IMR-90 (cell line): ENCODE results near the gene SYVN1. TPM values are rescaled to one million over a fixed set of nuclear protein-coding genes. Genes with fewer than 3 reads are reported as not detected.
"Not testable (repeated sequence)": the region's sequence is repeated elsewhere in the genome, so short reads cannot be mapped to it uniquely, and the experiment has no call there.

Source experiments
- ATAC-seq: fragments of 200-7000 bp; cut with Tn5 transposase; 2 replicates; pipeline ENCODE4 v1.9.1; 2020; ENCODE audit warnings: low read depth, mild to moderate bottlenecking, moderate library complexity
- BruUV-seq: library from RNA; stranded (reverse); fragments of 400-500 nt; replicated peaks from 2 replicates; lab custom pipeline; 2021; lab: Mats Ljungman, UMichigan
- CTCF ChIA-PET: fragments of 300-600 bp; formaldehyde crosslinking; extraction: SDS; loops from one replicate; lab custom pipeline; 2021; ENCODE audit warnings: antibody characterized with exemption; lab: Yijun Ruan, JAX
- POLR2A ChIA-PET: fragments of 300-600 bp; sonication (Branson Sonifier 250); formaldehyde crosslinking; loops from one replicate; lab custom pipeline; 2022; ENCODE audit warnings: antibody characterized with exemption; ENCODE audit not compliant: unreplicated experiment; lab: Charles Lee
- DNase-seq: peaks from one replicate; pipeline ENCODE4 v3.0.0; 2013
- H2AFZ ChIP-seq: replicated peaks from 2 replicates; pipeline ENCODE3; 2013; ENCODE audit warnings: low read length, mild to moderate bottlenecking; ENCODE audit not compliant: poor library complexity
- H2AK5ac ChIP-seq: 2 replicates; pipeline ENCODE4 v1.6.1; 2013; ENCODE audit warnings: low read depth, low read length, inconsistent platforms
- H2AK9ac ChIP-seq: replicated peaks from 2 replicates; pipeline ENCODE3; 2013; ENCODE audit warnings: mild to moderate bottlenecking, low read depth, low read length, moderate library complexity; ENCODE audit not compliant: poor library complexity
- H2BK120ac ChIP-seq: 2 replicates; pipeline ENCODE4 v1.6.1; 2013; ENCODE audit warnings: low read depth, low read length, inconsistent platforms
- H2BK15ac ChIP-seq: 3 replicates; pipeline ENCODE4 v1.6.1; 2013; ENCODE audit warnings: low read depth, low read length, inconsistent platforms
- H2BK20ac ChIP-seq: 2 replicates; pipeline ENCODE4 v1.6.1; 2013; ENCODE audit warnings: low read depth, mild to moderate bottlenecking, inconsistent platforms, low read length, moderate library complexity
- H2BK5ac ChIP-seq: 2 replicates; pipeline ENCODE4 v1.6.1; 2013; ENCODE audit warnings: mild to moderate bottlenecking, low read depth, low read length, inconsistent platforms; ENCODE audit not compliant: poor library complexity, severe bottlenecking
- H3K14ac ChIP-seq: replicated peaks from 2 replicates; pipeline ENCODE4 v1.6.1; 2013; ENCODE audit warnings: low read depth, low read length, inconsistent platforms
- H3K18ac ChIP-seq: 2 replicates; pipeline ENCODE4 v1.6.1; 2013; ENCODE audit warnings: low read depth, low read length, control low read depth
- H3K23ac ChIP-seq: 2 replicates; pipeline ENCODE4 v1.6.1; 2013; ENCODE audit warnings: low read depth, low read length, inconsistent platforms
- H3K27ac ChIP-seq: 2 replicates; pipeline ENCODE4 v1.5.1; 2013; ENCODE audit warnings: mild to moderate bottlenecking, control low read depth, low read length; ENCODE audit not compliant: insufficient read depth
- H3K27me3 ChIP-seq: 2 replicates; pipeline ENCODE4 v1.6.1; 2013; ENCODE audit warnings: low read length; ENCODE audit not compliant: control insufficient read depth, insufficient read depth
- H3K36me3 ChIP-seq: 2 replicates; pipeline ENCODE4 v1.6.1; 2013; ENCODE audit warnings: low read length, mixed read lengths; ENCODE audit not compliant: control insufficient read depth, insufficient read depth
- H3K4ac ChIP-seq: 2 replicates; pipeline ENCODE4 v1.6.1; 2013; ENCODE audit warnings: low read depth, low read length, inconsistent platforms
- H3K4me1 ChIP-seq: 2 replicates; pipeline ENCODE4 v1.6.1; 2013; ENCODE audit warnings: low read length, mixed read lengths; ENCODE audit not compliant: control insufficient read depth, insufficient read depth
- H3K4me2 ChIP-seq: 2 replicates; pipeline ENCODE4 v1.6.1; 2013; ENCODE audit warnings: low read depth, mild to moderate bottlenecking, control low read depth, low read length, moderate library complexity
- H3K4me3 ChIP-seq: 2 replicates; pipeline ENCODE4 v1.5.1; 2013; ENCODE audit warnings: low read depth, mild to moderate bottlenecking, control low read depth, low read length, moderate library complexity; ENCODE audit not compliant: insufficient read depth
- H3K56ac ChIP-seq: 2 replicates; pipeline ENCODE4 v1.6.1; 2013; ENCODE audit warnings: low read length, inconsistent platforms; ENCODE audit not compliant: insufficient read depth; ENCODE audit errors: extremely low read depth
- H3K79me1 ChIP-seq, 2 experiments: 2 replicates each; pipeline ENCODE4 v1.6.1; 2013; ENCODE audit warnings: low read length in 2 of 2, inconsistent platforms in 1 of 2, low read depth in 1 of 2
- H3K9ac ChIP-seq: 2 replicates; pipeline ENCODE4 v1.6.1; 2013; ENCODE audit warnings: low read depth, low read length, control low read depth
- H3K9me1 ChIP-seq: 2 replicates; pipeline ENCODE4 v1.6.1; 2013; ENCODE audit warnings: low read length, inconsistent platforms; ENCODE audit not compliant: insufficient read depth
- H3K9me3 ChIP-seq: 2 replicates; pipeline ENCODE4 v1.6.1; 2013; ENCODE audit warnings: low read length; ENCODE audit not compliant: control insufficient read depth, insufficient read depth
- H4K20me1 ChIP-seq: 2 replicates; pipeline ENCODE4 v1.6.1; 2013; ENCODE audit warnings: low read length, inconsistent platforms; ENCODE audit not compliant: insufficient read depth
- H4K5ac ChIP-seq: 2 replicates; pipeline ENCODE4 v1.6.1; 2013; ENCODE audit warnings: mild to moderate bottlenecking, low read depth, low read length, control low read depth
- H4K8ac ChIP-seq, 2 experiments: 2 replicates each; pipeline ENCODE4 v1.6.1; 2013; ENCODE audit warnings: low read depth in 2 of 2, low read length in 2 of 2, control low read depth in 1 of 2, inconsistent platforms in 1 of 2
- H4K91ac ChIP-seq: 2 replicates; pipeline ENCODE4 v1.6.1; 2013; ENCODE audit warnings: low read depth, low read length, inconsistent platforms; ENCODE audit not compliant: insufficient read depth
- BHLHE40 ChIP-seq: fragments of 150-350 bp; IDR thresholded peaks from 2 replicates; pipeline ENCODE4 v1.6.1; 2016; ENCODE audit warnings: mild to moderate bottlenecking, low read depth, low read length
- MAZ ChIP-seq: IDR thresholded peaks from 2 replicates; pipeline ENCODE4 v1.6.1; 2012; ENCODE audit warnings: low read depth, mild to moderate bottlenecking, low read length, improper control_type of control experiment, moderate library complexity, borderline replicate concordance
- MXI1 ChIP-seq: IDR thresholded peaks from 2 replicates; pipeline ENCODE4 v1.6.1; 2012; ENCODE audit warnings: low read depth, mild to moderate bottlenecking, low read length, moderate library complexity, borderline replicate concordance
- WGBS, 2 experiments: methylation state at CpG; one replicate each; pipeline versions ENCODE4 v1.1.5 to v1.1.7; 2013; ENCODE audit warnings: missing lambda C conversion rate in 2 of 2; ENCODE audit not compliant: insufficient read length in 1 of 2; ENCODE audit errors: extremely low coverage in 2 of 2; 5-methylcytosine and 5-hydroxymethylcytosine counted together
- dilution Hi-C: fragments of 300-500 bp; cut with HindIII; formaldehyde crosslinking; loops from one replicate; pipeline ENCODE4 v1.14.3; 2018; ENCODE audit warnings: low sequenced_read_pairs; ENCODE audit not compliant: unreplicated experiment
- in situ Hi-C: fragments of 300-500 bp; cut with MboI; formaldehyde crosslinking; loops from 3 replicates; pipeline ENCODE4 v1.14.3; 2019; ENCODE audit warnings: low sequenced_read_pairs, inconsistent platforms, mixed read lengths
- intact Hi-C: fragments of 100-400 bp; cut with micrococcal nuclease; formaldehyde crosslinking; loops from 2 replicates; pipeline ENCODE4 v1.10.0; 2022
- polyA plus RNA-seq, 3 experiments: library from polyadenylated mRNA; depleted of rRNA; stranded (reverse); fragments of >200 nt; gene quantifications; 2 replicates each; pipeline ENCODE4 v1.2.3, GENCODE V29; 2012; ENCODE audit warnings: low replicate concordance in 1 of 3
- total RNA-seq: library from RNA; depleted of rRNA; stranded (reverse); fragments of >200 nt; gene quantifications from 2 replicates; pipeline ENCODE4 v1.2.3, GENCODE V29; 2012

SYVN1 gene
- total and polyA plus RNA-seq, 2 of the 4 experiments (the other 2 are of a cell fraction): 9.5 to 52.9 TPM

- Histone ChIP-seq H3K9me3 (peaks cover 3% of the 10 kb centered on the region; the same call in 1 of the 2 replicates), H3K27ac (no peak overlapping the region), H3K14ac (no peak overlapping the region), H2AFZ (peak overlapping the region; percentile 84), H4K91ac (peak overlapping the region; percentile 27; the same call in 1 of the 2 replicates), H2BK120ac (no peak overlapping the region), H3K4ac (peak overlapping the region; percentile 9; the same call in 1 of the 2 replicates), H4K5ac (no peak overlapping the region), H2BK20ac (no peak overlapping the region), H3K4me3 (no peak overlapping the region), H2AK9ac (peak overlapping the region; percentile 4), H3K4me1 (peaks cover 2% of the 10 kb centered on the region), H3K27me3 (peaks cover 4% of the 10 kb centered on the region; the same call in 1 of the 2 replicates), H2BK5ac (no peak overlapping the region), H2BK15ac (no peak overlapping the region), H3K79me1 (no peaks in the 10 kb centered on the region), H3K4me2 (0 out of 2 replicates have a peak overlapping the region, but pooled peaks have one; percentile 13), H3K36me3 (no peaks in the 10 kb centered on the region), H2AK5ac (no peak overlapping the region; the same call in 1 of the 2 replicates), H3K9me1 (no peaks in the 10 kb centered on the region), H3K9ac (no peak overlapping the region), H3K18ac (no peak overlapping the region), H4K8ac (no peak overlapping the region; a peak in 1 of 4 replicates), H3K56ac (no peak overlapping the region), H4K20me1 (no peaks in the 10 kb centered on the region), H3K23ac (no peak overlapping the region)
- BruUV-seq: no TSS peak
- in situ Hi-C loops (no loop called here), intact Hi-C loops (no loop called here), dilution Hi-C loops (no loop called here)
- CTCF ChIA-PET: no interaction called here
- TF ChIP-seq MAZ (no peak), MXI1 (no peak), BHLHE40 (0 out of 2 replicates have a peak, but pooled peaks have one; percentile 14)
- ATAC-seq: peak; percentile 95
- POLR2A ChIA-PET: no interaction called here
- DNase-seq: peak; percentile 86
- WGBS, 2 experiments: 0% methylated on average over 4 of the region's 12 CpGs; no CpG with 5 or more reads in 1 of the 2 experiments
Observed at GRCh38 chr11:65150509-65151299, 16.4 kb upstream of the SYVN1 start.

- H3K4ac ChIP-seq, BruUV-seq, H2BK15ac ChIP-seq, H3K4me2 ChIP-seq, H3K27me3 ChIP-seq, H3K9me1 ChIP-seq, H3K4me3 ChIP-seq, H3K4me1 ChIP-seq, H2AFZ ChIP-seq, H3K36me3 ChIP-seq, in situ Hi-C loops, H2AK5ac ChIP-seq, H3K14ac ChIP-seq, H2BK20ac ChIP-seq, ATAC-seq, H3K23ac ChIP-seq, H3K18ac ChIP-seq, CTCF ChIA-PET, H4K5ac ChIP-seq, H3K79me1 ChIP-seq, H4K8ac ChIP-seq, H2BK120ac ChIP-seq, H3K9me3 ChIP-seq, H2AK9ac ChIP-seq, H3K27ac ChIP-seq, H4K91ac ChIP-seq, H4K20me1 ChIP-seq, H3K56ac ChIP-seq, intact Hi-C loops, H2BK5ac ChIP-seq, dilution Hi-C loops, DNase-seq, H3K9ac ChIP-seq, POLR2A ChIA-PET: not testable (repeated sequence)
- WGBS, 2 experiments: 67% methylated on average over 2 of the region's 10 CpGs; no CpG with 5 or more reads in 1 of the 2 experiments
Observed at GRCh38 chr11:65150131-65150508, 15.8 kb upstream of the SYVN1 start.
